GM08714 (cell line): Measurements from ENCODE around the gene PYGB.

Experiments
- H3K4me3 ChIP-seq: fragments of 200-500 bp; sonication (Bioruptor generic); 2 replicates; pipeline ENCODE4 v1.5.1; 2014; ENCODE audit warnings: mild to moderate bottlenecking, low read length, inconsistent platforms
- ZNF274 ChIP-seq: IDR thresholded peaks from 2 replicates; pipeline ENCODE4 v1.6.1; 2012; ENCODE audit warnings: mild to moderate bottlenecking, low read depth, low read length

Gene PYGB

DNA sequence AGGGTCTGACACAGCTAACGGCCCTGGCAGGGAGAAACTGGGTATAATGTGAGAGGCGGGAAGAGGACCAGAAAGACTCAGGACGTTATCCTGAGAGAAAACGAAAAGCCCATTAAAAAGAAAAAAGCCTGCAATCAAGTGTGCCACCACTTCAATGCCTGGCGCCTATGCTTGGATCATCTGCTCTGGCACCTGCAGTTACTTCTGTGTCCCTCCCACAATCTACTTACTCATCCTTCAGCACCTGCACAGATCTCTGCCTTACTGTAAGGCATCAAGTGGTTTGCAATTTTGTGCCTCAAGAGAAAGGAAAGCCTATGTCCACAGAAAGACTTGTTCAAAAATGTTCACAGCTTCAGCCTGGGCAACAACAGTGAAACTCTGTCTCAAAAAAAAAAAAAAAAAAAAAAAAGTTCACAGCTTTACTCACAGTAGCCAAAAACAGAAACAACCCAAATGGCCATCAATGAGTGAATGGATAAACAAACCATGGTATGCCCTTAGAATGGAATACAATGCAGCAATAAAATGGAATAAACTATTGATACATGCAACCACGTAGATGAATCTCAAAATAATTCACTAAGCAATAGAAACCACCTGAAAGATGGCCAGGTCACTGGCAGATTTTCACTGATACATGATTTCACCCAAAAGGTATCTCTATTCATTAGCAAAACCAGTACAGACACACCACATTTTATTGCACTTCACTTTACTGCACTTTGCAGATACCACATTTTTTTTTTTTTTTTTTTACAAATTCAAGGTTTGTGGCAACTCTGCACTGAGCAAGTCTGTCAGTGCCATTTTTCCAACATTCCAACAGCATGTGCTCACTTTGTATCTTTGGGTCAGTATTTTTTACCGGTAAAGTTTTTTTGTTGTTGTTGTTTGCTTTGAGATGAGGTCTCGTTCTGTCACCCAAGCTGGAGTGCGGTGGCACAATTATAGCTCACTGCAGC is 94.1 kb downstream of the PYGB start:
- H3K4me3 ChIP-seq = no peak overlapping the region
- no peak for TF ChIP-seq ZNF274

DNA sequence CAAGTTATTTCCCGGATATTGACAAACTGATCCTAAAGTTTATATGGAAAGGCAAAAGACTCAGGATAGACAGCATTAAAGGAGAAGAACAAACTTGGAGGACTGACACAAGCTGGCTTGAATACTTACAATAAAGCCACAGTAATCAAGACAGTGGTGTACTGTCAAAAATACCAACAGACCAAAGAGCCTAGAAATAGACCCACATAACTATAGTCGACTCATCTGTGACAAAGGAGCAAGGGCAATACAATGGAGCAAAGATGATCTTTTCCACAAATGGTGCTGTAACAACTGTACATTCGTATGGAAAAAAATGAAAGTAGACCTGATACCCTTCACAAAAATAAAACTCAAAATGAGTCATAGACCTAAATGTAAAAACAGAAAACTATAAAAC is 96.7 kb downstream of the PYGB start:
- no peak for TF ChIP-seq ZNF274
- H3K4me3 ChIP-seq = no peak overlapping the region

DNA sequence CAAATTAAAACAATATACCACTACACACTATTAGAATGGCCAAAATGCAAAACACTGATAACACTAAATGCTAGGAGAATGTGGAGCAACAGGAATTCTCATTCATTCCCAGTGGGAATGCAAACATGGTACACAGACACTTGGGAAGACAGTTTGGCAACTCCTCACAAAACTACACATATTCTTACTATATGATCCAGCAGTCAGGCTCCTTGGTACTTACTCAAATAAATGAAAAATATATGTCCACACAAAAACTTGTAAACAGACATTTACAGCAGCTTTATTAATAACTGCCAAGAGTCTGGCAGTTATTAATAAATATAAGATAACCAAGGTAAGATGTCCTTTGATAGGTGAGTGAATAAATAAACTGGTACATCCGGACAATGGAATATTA is 97.8 kb downstream of the PYGB start:
- no peak for TF ChIP-seq ZNF274

DNA sequence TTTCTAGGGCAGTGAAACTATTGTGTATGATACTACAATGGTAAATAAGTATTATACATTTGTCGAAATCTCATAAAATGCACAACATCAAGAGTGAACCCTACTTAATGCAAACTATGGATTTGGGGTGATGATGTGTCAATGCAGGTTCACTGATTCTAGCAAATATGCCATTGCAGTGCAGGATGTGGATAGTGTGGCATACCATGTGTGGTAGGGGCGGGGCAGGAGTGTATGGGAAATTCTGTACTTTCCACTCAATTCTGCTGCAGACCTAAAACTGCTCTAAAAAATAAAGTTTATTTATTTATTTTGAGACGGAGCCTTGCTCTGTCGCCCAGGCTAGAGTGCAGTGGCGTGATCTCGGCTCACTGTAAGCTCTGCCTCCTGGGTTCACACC is 98.5 kb downstream of the PYGB start:
- TF ChIP-seq ZNF274 = no peak

More for the DNA sequence above, 97.8 kb downstream of the PYGB start:
- H3K4me3 ChIP-seq = no peak overlapping the region

More for the DNA sequence above, 98.5 kb downstream of the PYGB start:
- H3K4me3 ChIP-seq = no peak overlapping the region
